Endothelial cell of umbilical vein (primary cell): ENCODE measurements around the gene NEB. TPM values are rescaled to one million over a fixed set of nuclear protein-coding genes. Genes with fewer than 3 reads are reported as not detected.

Source experiments
- BruUV-seq: library from RNA; stranded (reverse); fragments of 400-500 nt; replicated peaks from 2 replicates; lab custom pipeline; 2021; lab: Mats Ljungman, UMichigan
- CTCF ChIA-PET: fragments of 300-600, 350-600 bp; sonication (Branson Sonifier 250); formaldehyde crosslinking; loops from one replicate; lab custom pipeline; 2021; ENCODE audit warnings: antibody characterized with exemption, inconsistent platforms; lab: Charles Lee
- POLR2A ChIA-PET: fragments of 300-600, 350-600 bp; sonication (Branson Sonifier 250); formaldehyde crosslinking; loops from one replicate; lab custom pipeline; 2021; ENCODE audit warnings: antibody characterized with exemption, inconsistent platforms; lab: Charles Lee
- DNase-seq: peaks from one replicate; pipeline ENCODE4 v3.0.0-alpha.2; 2011; ENCODE audit warnings: low read depth, low spot score
- FAIRE-seq: peaks from 2 replicates; lab custom pipeline; 2011; peaks lifted over from hg19 to GRCh38; lab: Jason Lieb, UNC
- H2AFZ ChIP-seq: 2 replicates; pipeline ENCODE4 v1.6.0; 2012; ENCODE audit warnings: low read depth, low read length, control low read depth, inconsistent platforms
- H3K27ac ChIP-seq: 2 replicates; pipeline ENCODE4 v1.5.1; 2011; ENCODE audit warnings: low read depth, mild to moderate bottlenecking, control low read depth, low read length, moderate library complexity; ENCODE audit not compliant: insufficient read depth
- H3K27me3 ChIP-seq, 2 experiments: 2 replicates each; pipeline versions ENCODE4 v1.6.0 to v1.6.1; 2011; ENCODE audit warnings: low read length in 2 of 2, mixed read lengths in 1 of 2; ENCODE audit not compliant: control insufficient read depth in 2 of 2, insufficient read depth in 2 of 2
- H3K36me3 ChIP-seq, 2 experiments: 2 replicates in 1 of 2; 3 replicates in 1 of 2; pipeline ENCODE4 v1.5.1; 2011; ENCODE audit warnings: low read length in 2 of 2, mild to moderate bottlenecking in 1 of 2, moderate library complexity in 1 of 2; ENCODE audit not compliant: control insufficient read depth in 2 of 2, insufficient read depth in 2 of 2; ENCODE audit errors: extremely low read depth in 1 of 2
- H3K4me1 ChIP-seq: 3 replicates; pipeline ENCODE4 v1.5.1; 2011; ENCODE audit warnings: mild to moderate bottlenecking, low read length; ENCODE audit not compliant: control insufficient read depth, insufficient read depth; ENCODE audit errors: extremely low read depth
- H3K4me2 ChIP-seq: 2 replicates; pipeline ENCODE4 v1.6.1; 2011; ENCODE audit warnings: low read length, control low read depth, mixed read lengths; ENCODE audit not compliant: insufficient read depth
- H3K4me3 ChIP-seq, 3 experiments: fragments of 200-600 bp in 1 of 3; sonication (generic), shearing (Covaris generic) in 1 of 3; replicated peaks in 1 of 3; 2 replicates each; pipeline ENCODE4 v1.5.1; 2011 to 2016; ENCODE audit warnings: control low read depth in 3 of 3, low read length in 3 of 3, mild to moderate bottlenecking in 2 of 3, inconsistent platforms in 1 of 3, low read depth in 1 of 3, moderate library complexity in 1 of 3; ENCODE audit not compliant: insufficient read depth in 1 of 3
- H3K79me2 ChIP-seq: 2 replicates; pipeline ENCODE4 v1.6.0; 2012; ENCODE audit warnings: low read length, inconsistent platforms; ENCODE audit not compliant: control insufficient read depth, insufficient read depth
- H3K9ac ChIP-seq: replicated peaks from 2 replicates; pipeline ENCODE3; 2011; ENCODE audit warnings: low read length, control low read depth; ENCODE audit not compliant: insufficient read depth; ENCODE audit errors: extremely low read depth
- H3K9me1 ChIP-seq: replicated peaks from 3 replicates; pipeline ENCODE4 v1.6.0; 2011; ENCODE audit warnings: mild to moderate bottlenecking, low read length; ENCODE audit not compliant: control insufficient read depth, insufficient read depth; ENCODE audit errors: extremely low read depth
- H3K9me3 ChIP-seq: replicated peaks from 2 replicates; pipeline ENCODE4 v1.5.1; 2012; ENCODE audit warnings: low read length, inconsistent platforms; ENCODE audit not compliant: control insufficient read depth, insufficient read depth
- H4K20me1 ChIP-seq: replicated peaks from 2 replicates; pipeline ENCODE3; 2011; ENCODE audit warnings: mild to moderate bottlenecking, low read length; ENCODE audit not compliant: control insufficient read depth, insufficient read depth; ENCODE audit errors: extremely low read depth
- EZH2 ChIP-seq: IDR thresholded peaks from 2 replicates; pipeline ENCODE4 v1.6.1; 2012; ENCODE audit warnings: borderline replicate concordance, low read depth, mild to moderate bottlenecking, moderate library complexity, low read length, inconsistent platforms; ENCODE audit not compliant: severe bottlenecking
- FOS ChIP-seq: IDR thresholded peaks from 2 replicates; pipeline ENCODE4 v1.6.1; 2011; ENCODE audit warnings: mild to moderate bottlenecking, low read length, moderate library complexity, borderline replicate concordance; ENCODE audit not compliant: insufficient read depth
- GATA2 ChIP-seq: IDR thresholded peaks from 2 replicates; pipeline ENCODE4 v1.7.0; 2011; ENCODE audit warnings: low read depth, mild to moderate bottlenecking, moderate library complexity, mixed read lengths, low read length; ENCODE audit not compliant: insufficient read length, insufficient read depth
- JUN ChIP-seq: IDR thresholded peaks from 2 replicates; pipeline ENCODE4 v1.6.1; 2011; ENCODE audit warnings: borderline replicate concordance, low read depth; ENCODE audit not compliant: insufficient read length, insufficient read depth
- MYC ChIP-seq: IDR thresholded peaks from one replicate; pipeline ENCODE4 v1.6.1; 2011; ENCODE audit warnings: mild to moderate bottlenecking, low read depth, low read length
- POLR2A ChIP-seq: IDR thresholded peaks from 2 replicates; pipeline ENCODE4 v1.6.1; 2012; ENCODE audit warnings: low read depth, mild to moderate bottlenecking, control low read depth, low read length
- POLR2AphosphoS5 ChIP-seq: IDR thresholded peaks from 2 replicates; pipeline ENCODE4 v1.6.1; 2012; ENCODE audit warnings: low read depth, mild to moderate bottlenecking, control low read depth, low read length, moderate library complexity; ENCODE audit not compliant: insufficient read depth
- dilution Hi-C: fragments of 300-500 bp; cut with MboI; formaldehyde crosslinking; loops from one replicate; pipeline ENCODE4 v1.15.0; 2019; ENCODE audit warnings: low sequenced_read_pairs; ENCODE audit not compliant: extremely low pct_ligation_motif_present
- intact Hi-C: fragments of 100-400 bp; cut with micrococcal nuclease; formaldehyde crosslinking; loops from one replicate; pipeline ENCODE4 v1.10.0; 2022
- polyA plus RNA-seq, 4 experiments: library from polyadenylated mRNA; depleted of rRNA in 3 of 4; stranded (reverse) in 3 of 4; unstranded in 1 of 4; fragments of >200 nt; gene quantifications; 2 replicates each; pipeline versions ENCODE4 v1.2.1 to v1.2.3, GENCODE V29; 2011 to 2012; ENCODE audit warnings: missing spikeins in 1 of 4
- total RNA-seq: library from RNA; stranded (reverse); gene quantifications from 2 replicates; pipeline ENCODE4 v1.2.3, GENCODE V29; 2021
- TF ChIP-seq, protein P1 (sequence below): IDR thresholded peaks from 2 replicates; pipeline ENCODE4 v1.6.1; 2011; ENCODE audit not compliant: insufficient read depth, insufficient read length
- TF ChIP-seq, protein P2 (sequence below), 2 donors: IDR thresholded peaks; 1 replicate in 1 of 2; 2 replicates in 1 of 2; pipeline ENCODE4 v1.5.1; 2011; ENCODE audit warnings: low read length in 2 of 2, mild to moderate bottlenecking in 2 of 2, moderate library complexity in 2 of 2, control low read depth in 1 of 2, inconsistent platforms in 1 of 2, low read depth in 1 of 2; ENCODE audit not compliant: insufficient read depth in 1 of 2; ENCODE audit errors: extremely low read depth in 1 of 2

The NEB gene
- total and polyA plus RNA-seq, 2 donors (not counting 3 experiments of a cell fraction or from before 2014, with no cell fraction given), result 0.84 to 1.8 TPM

DNA sequence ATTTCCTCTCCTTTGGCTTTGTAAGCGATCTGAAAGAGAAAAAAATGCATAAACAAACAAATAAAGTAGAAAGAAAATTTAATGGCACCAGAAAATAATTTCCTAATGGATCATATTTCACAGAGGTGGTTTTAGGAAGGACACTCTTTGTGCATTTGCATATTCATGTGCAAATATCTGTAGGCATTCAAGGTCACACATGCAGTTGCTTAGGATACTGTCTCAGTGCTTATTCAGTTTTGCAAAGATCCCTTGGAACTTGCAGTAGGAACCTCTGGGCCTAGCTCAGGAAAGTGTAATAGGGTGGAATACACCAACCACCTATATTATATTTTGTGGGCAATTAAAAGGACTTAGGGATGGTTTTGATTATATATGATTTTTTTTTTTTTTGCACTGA is 54.3 kb downstream of the NEB start:
- Histone ChIP-seq H3K27me3 (no peaks in the 10 kb centered on the region), H4K20me1 (no peaks in the 10 kb centered on the region), H3K27ac (no peak overlapping the region), H3K79me2 (no peaks in the 10 kb centered on the region), H3K4me3 (no peak overlapping the region), H3K4me2 (no peak overlapping the region), H3K9me1 (no peaks in the 10 kb centered on the region), H3K36me3 (no peaks in the 10 kb centered on the region), H3K9me3 (no peaks in the 10 kb centered on the region), H3K9ac (no peak overlapping the region), H2AFZ (no peak overlapping the region), H3K4me1 (no peaks in the 10 kb centered on the region)
- FAIRE-seq (no peak), DNase-seq (no peak)
- intact Hi-C loops, result no loop called here
- BruUV-seq, result no TSS peak
- POLR2A ChIA-PET, result no interaction called here
- TF ChIP-seq FOS (no peak), POLR2A (no peak), GATA2 (no peak)
- CTCF ChIA-PET, result no interaction called here
- dilution Hi-C loops, result no loop called here

DNA sequence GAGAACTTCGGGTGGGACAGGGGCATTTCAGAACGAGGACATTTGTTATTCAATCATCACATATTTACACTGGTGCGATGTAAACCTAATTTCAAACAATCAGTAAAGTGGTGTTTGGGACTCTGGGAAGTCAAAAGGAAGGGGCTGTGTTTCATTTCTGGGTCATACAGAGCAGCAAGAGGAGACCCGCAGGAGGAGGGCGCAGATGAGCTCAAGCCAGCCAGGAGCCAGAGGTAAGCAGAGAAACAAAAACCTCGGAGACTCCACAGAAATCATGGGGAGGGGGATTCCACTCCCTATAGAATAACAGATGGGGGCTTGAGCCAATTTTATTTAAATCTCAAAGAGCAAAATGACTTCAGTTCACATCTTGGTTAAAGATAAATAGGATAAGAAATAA is 55.4 kb downstream of the NEB start:
- intact Hi-C loops (no loop called here), dilution Hi-C loops (no loop called here)
- no peak overlapping the region for H2AFZ ChIP-seq
- peaks cover 0 to 3% of the 10 kb centered on the region in 2 experiments for H3K27me3 ChIP-seq
- H3K9me1 ChIP-seq, result no peaks in the 10 kb centered on the region
- H3K79me2 ChIP-seq, result no peaks in the 10 kb centered on the region
- no peaks in the 10 kb centered on the region for H3K9me3 ChIP-seq
- H4K20me1 ChIP-seq, result no peaks in the 10 kb centered on the region
- ChIA-PET POLR2A (no interaction called here), CTCF (no interaction called here)
- DNase-seq, result no peak
- H3K4me1 ChIP-seq, result no peaks in the 10 kb centered on the region
- FAIRE-seq, result no peak
- TF ChIP-seq POLR2AphosphoS5 (no peak), MYC (no peak), POLR2A (no peak), JUN (no peak), FOS (no peak), EZH2 (no peak), GATA2 (no peak)
- TF ChIP-seq, protein P1, sequence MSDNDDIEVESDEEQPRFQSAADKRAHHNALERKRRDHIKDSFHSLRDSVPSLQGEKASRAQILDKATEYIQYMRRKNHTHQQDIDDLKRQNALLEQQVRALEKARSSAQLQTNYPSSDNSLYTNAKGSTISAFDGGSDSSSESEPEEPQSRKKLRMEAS, result no peak
- TF ChIP-seq, protein P2, sequence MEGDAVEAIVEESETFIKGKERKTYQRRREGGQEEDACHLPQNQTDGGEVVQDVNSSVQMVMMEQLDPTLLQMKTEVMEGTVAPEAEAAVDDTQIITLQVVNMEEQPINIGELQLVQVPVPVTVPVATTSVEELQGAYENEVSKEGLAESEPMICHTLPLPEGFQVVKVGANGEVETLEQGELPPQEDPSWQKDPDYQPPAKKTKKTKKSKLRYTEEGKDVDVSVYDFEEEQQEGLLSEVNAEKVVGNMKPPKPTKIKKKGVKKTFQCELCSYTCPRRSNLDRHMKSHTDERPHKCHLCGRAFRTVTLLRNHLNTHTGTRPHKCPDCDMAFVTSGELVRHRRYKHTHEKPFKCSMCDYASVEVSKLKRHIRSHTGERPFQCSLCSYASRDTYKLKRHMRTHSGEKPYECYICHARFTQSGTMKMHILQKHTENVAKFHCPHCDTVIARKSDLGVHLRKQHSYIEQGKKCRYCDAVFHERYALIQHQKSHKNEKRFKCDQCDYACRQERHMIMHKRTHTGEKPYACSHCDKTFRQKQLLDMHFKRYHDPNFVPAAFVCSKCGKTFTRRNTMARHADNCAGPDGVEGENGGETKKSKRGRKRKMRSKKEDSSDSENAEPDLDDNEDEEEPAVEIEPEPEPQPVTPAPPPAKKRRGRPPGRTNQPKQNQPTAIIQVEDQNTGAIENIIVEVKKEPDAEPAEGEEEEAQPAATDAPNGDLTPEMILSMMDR (IDR thresholded peaks at IDR 0.05; ENCODE audit: extremely low read depth in 1 of 2, insufficient read depth in 1 of 2, low read depth in 1 of 2, low read length in 2 of 2), result no peak
- H3K9ac ChIP-seq, result no peak overlapping the region
- no peak overlapping the region for H3K27ac ChIP-seq
- BruUV-seq, result no TSS peak
- H3K4me2 ChIP-seq, result no peak overlapping the region
- no peaks in the 10 kb centered on the region for H3K36me3 ChIP-seq
- no peak overlapping the region for H3K4me3 ChIP-seq
